ENCODE measurements around the gene METTL9.

Gene METTL9

DNA sequence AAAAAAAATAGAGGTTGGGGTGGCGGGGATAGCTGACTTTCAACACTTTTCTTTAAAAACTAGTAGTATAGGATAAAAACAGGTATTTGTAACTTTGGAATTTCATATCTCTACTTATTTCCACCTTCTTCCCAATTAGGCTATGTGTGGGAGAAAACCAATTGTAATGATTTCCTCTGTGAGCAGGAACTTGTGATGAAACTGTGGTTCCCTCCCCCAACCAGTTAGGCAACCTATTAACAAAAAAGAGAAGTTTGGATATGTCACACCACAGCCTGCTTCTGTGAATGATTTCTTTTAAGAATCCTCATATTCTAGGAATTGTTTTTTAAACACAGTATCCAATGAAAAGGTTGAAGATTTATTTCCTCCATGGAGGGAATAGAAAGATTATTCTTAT is 51.1 kb downstream of the METTL9 start:
- Histone ChIP-seq H3K9ac (peak overlapping the region in 9 of 11 experiments; percentile 52 to 85 (median 68); a peak in 16 of 22 replicates), H4K20me1 (peaks cover 0 to 43% (median 14%) of the 10 kb centered on the region in 11 experiments; a peak in 10 of 22 replicates), H3K9me3 (replicated peaks in 1 of 11) (peaks cover 0 to 28% (median 0%) of the 10 kb centered on the region in 11 experiments; a peak in 7 of 22 replicates), H3K27ac (peak overlapping the region; percentile 70 to 93 (median 86)), H3K4me1 (peaks cover 72 to 100% (median 94%) of the 10 kb centered on the region in 10 experiments), H3K4me2 (peak overlapping the region in 10 of 11 experiments; percentile 50 to 99 (median 87)), H3K27me3 (no peaks in the 10 kb centered on the region), H3K4me3 (peak overlapping the region in 4 of 10 experiments; percentile 12 to 61 (median 58); a peak in 6 of 20 replicates), H3K36me3 (peaks cover 32 to 93% (median 78%) of the 10 kb centered on the region in 11 experiments)
- TF ChIP-seq Cebpa-rat (IDR thresholded peaks at IDR 0.05) = peak in 7 of 11 experiments; percentile 51 to 96 (median 78); a peak in 10 of 22 replicates

DNA sequence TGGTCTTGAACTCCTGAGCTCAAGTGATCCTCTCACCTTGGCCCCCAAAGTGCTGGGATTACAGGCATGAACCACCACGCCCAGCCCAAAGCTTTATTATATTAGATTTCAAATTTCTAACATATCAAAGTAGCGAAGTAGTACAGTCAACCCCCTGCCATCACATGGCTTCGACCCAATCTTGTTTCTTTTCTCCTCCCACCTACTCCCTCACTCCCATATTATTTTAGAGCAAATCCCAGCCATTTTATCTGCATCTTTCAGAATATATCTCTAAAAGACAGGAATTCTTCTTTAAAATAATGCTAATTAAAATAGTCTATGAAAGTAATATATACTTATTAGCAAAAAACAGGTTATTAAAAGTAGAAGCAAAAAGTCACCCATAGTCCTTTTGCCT is 52.1 kb downstream of the METTL9 start:
- no peaks in the 10 kb centered on the region for H3K27me3 ChIP-seq
- peak overlapping the region in 6 of 10 experiments; percentile 6 to 61 (median 47); a peak in 8 of 20 replicates for H3K4me3 ChIP-seq
- H3K27ac ChIP-seq = peak overlapping the region; percentile 70 to 93 (median 86)
- TF ChIP-seq Cebpa-rat (IDR thresholded peaks at IDR 0.05) = no peak
- H3K9me3 ChIP-seq (replicated peaks in 1 of 11) = peaks cover 0 to 28% (median 0%) of the 10 kb centered on the region in 11 experiments; a peak in 7 of 22 replicates
- H3K4me1 ChIP-seq = peaks cover 72 to 100% (median 94%) of the 10 kb centered on the region in 10 experiments
- peaks cover 0 to 43% (median 8%) of the 10 kb centered on the region in 11 experiments; a peak in 10 of 22 replicates for H4K20me1 ChIP-seq
- H3K4me2 ChIP-seq = peak overlapping the region in 10 of 11 experiments; percentile 50 to 99 (median 87); a peak in 18 of 22 replicates
- peaks cover 41 to 95% (median 84%) of the 10 kb centered on the region in 11 experiments for H3K36me3 ChIP-seq
- peak overlapping the region in 9 of 11 experiments; percentile 50 to 85 (median 68); a peak in 15 of 22 replicates for H3K9ac ChIP-seq

DNA sequence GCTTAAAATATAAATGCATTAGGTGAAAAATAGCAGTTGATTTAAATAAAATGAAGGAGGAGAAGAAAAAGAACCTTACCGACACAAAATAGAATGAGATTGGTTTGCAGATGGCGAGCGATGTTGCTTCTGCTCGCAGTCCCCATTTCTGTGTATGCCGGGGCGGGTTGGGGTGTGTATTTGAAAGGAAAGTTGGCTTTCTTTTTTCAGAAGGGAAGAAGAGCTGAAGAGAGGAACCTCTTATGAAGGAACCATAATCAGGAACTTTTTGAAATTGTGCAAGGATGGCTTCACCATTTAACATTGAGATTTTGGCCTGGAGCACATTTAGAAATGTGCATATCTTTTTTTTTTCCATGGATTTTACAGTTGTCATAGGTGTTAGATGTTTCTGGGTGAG is 53.1 kb downstream of the METTL9 start, which contains the start of gene IGSF6:
Gene IGSF6 (minus strand): TSS at position 156 of the 400 bp plus-strand sequence. CDS start 10 bp downstream, at position 146.
- H3K4me2 ChIP-seq = peak within 1 kb of the TSS; percentile 6 to 99 (median 84); a peak in 20 of 22 replicates
- peaks cover 0 to 28% (median 0%) of the 10 kb centered on the region in 11 experiments; a peak in 7 of 22 replicates for H3K9me3 ChIP-seq (replicated peaks in 1 of 11)
- H3K4me3 ChIP-seq = peak within 1 kb of the TSS in 4 of 10 experiments; percentile 43 to 61 (median 55); a peak in 9 of 20 replicates
- H3K27me3 ChIP-seq = no peaks in the 10 kb centered on the region
- peaks cover 0 to 37% (median 9%) of the 10 kb centered on the region in 11 experiments; a peak in 11 of 22 replicates for H4K20me1 ChIP-seq
- H3K27ac ChIP-seq = peak within 1 kb of the TSS; percentile 70 to 93 (median 86)
- no peak; a peak in 1 of 22 replicates for TF ChIP-seq Cebpa-rat (IDR thresholded peaks at IDR 0.05)
- peaks cover 72 to 100% (median 94%) of the 10 kb centered on the region in 10 experiments for H3K4me1 ChIP-seq
- peak within 1 kb of the TSS in 9 of 11 experiments; percentile 50 to 85 (median 68); a peak in 16 of 22 replicates for H3K9ac ChIP-seq
- peaks cover 41 to 92% (median 79%) of the 10 kb centered on the region in 11 experiments for H3K36me3 ChIP-seq

DNA sequence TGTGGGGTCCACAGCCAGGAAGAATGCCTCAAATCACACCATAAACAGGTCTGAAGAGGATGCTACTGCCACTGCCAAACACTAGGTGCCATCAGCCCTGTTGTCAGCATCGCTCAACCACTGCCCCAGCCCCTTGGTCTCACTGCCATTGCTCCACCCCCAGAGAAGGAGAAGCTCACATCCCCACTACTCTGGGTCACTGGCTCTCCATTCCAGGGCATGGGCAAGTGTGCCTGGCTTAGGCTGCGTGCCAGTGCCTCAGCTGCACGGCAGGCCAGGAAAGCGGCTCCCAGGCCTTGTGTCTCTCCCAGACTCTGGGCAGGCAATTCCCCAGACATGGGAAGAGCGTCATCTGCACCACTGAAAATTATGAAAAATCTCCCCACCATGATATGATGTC is 54.2 kb downstream of the METTL9 start:
- TF ChIP-seq Cebpa-rat (IDR thresholded peaks at IDR 0.05) = no peak
- H3K9me3 ChIP-seq (replicated peaks in 1 of 11) = peaks cover 0 to 23% (median 3%) of the 10 kb centered on the region in 11 experiments; a peak in 9 of 22 replicates
- H3K27me3 ChIP-seq = no peaks in the 10 kb centered on the region
- H3K4me1 ChIP-seq = peaks cover 76 to 100% (median 94%) of the 10 kb centered on the region in 10 experiments
- peaks cover 41 to 92% (median 79%) of the 10 kb centered on the region in 11 experiments for H3K36me3 ChIP-seq
- peaks cover 0 to 37% (median 8%) of the 10 kb centered on the region in 11 experiments; a peak in 11 of 22 replicates for H4K20me1 ChIP-seq
- peak overlapping the region in 10 of 11 experiments; percentile 34 to 93 (median 86); a peak in 19 of 22 replicates for H3K27ac ChIP-seq
- H3K4me2 ChIP-seq = peak overlapping the region; percentile 6 to 99 (median 81); a peak in 20 of 22 replicates
- H3K9ac ChIP-seq = peak overlapping the region in 7 of 11 experiments; percentile 8 to 85 (median 48); a peak in 12 of 22 replicates
- H3K4me3 ChIP-seq = peak overlapping the region in 4 of 10 experiments; percentile 38 to 61 (median 55); a peak in 6 of 20 replicates

DNA sequence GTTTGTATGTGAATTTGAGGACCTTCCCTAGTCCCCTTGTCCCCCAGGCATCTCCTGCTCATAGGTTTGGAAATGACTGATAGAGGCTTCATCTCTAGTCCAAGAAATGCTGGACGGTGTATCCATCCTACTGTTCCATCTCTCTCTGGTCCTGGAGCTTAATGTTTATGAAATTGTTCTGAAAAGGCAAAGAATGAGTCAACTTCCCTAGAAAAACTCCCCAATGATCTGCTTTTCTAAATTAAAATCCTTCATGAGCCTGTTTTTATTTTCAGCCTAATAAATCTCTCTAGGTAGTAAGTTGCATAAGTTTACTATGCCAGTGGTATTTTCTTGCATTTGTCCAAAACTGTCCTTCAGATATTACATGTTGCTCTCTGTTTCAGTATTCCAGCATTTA is 55.1 kb downstream of the METTL9 start:
- no peaks in the 10 kb centered on the region for H3K27me3 ChIP-seq
- peaks cover 0 to 37% (median 8%) of the 10 kb centered on the region in 11 experiments; a peak in 10 of 22 replicates for H4K20me1 ChIP-seq
- TF ChIP-seq Cebpa-rat (IDR thresholded peaks at IDR 0.05) = no peak
- peaks cover 0 to 14% (median 5%) of the 10 kb centered on the region in 11 experiments; a peak in 9 of 22 replicates for H3K9me3 ChIP-seq (replicated peaks in 1 of 11)
- H3K4me2 ChIP-seq = peak overlapping the region in 7 of 11 experiments; percentile 81 to 99 (median 92); a peak in 15 of 22 replicates
- peaks cover 78 to 100% (median 94%) of the 10 kb centered on the region in 10 experiments for H3K4me1 ChIP-seq
- peak overlapping the region in 9 of 11 experiments; percentile 35 to 93 (median 86); a peak in 15 of 22 replicates for H3K27ac ChIP-seq
- H3K4me3 ChIP-seq = no peak overlapping the region; a peak in 1 of 20 replicates
- peak overlapping the region in 5 of 11 experiments; percentile 45 to 82 (median 64); a peak in 7 of 22 replicates for H3K9ac ChIP-seq
- H3K36me3 ChIP-seq = peaks cover 34 to 92% (median 74%) of the 10 kb centered on the region in 11 experiments

DNA sequence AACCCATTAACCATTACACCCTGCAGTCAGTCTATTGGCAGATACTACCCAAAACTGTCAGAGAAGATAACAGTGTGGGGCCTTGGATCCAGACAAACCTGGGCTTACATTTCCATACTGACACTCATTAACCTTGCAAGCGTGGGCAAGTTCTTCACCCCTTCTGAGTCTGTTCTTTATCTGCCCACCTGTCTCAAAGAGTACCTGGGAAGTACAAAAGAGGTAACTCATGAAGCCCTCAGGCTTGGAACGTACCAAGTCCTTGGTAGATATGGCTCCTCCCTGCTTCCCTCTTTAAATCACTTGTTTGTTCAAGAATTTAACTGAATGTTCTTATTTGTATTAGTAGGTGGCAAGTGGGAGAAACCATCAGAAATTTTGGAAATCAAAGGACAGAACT is 55.5 kb downstream of the METTL9 start:
- Histone ChIP-seq H3K27me3 (no peaks in the 10 kb centered on the region), H3K4me3 (no peak overlapping the region; a peak in 1 of 20 replicates), H3K9me3 (replicated peaks in 1 of 11) (peaks cover 0 to 10% (median 2%) of the 10 kb centered on the region in 11 experiments; a peak in 9 of 22 replicates), H3K4me1 (peaks cover 78 to 100% (median 94%) of the 10 kb centered on the region in 10 experiments), H4K20me1 (peaks cover 0 to 34% (median 8%) of the 10 kb centered on the region in 11 experiments; a peak in 10 of 22 replicates), H3K4me2 (peak overlapping the region in 8 of 11 experiments; percentile 2 to 99 (median 86); a peak in 15 of 22 replicates), H3K27ac (peak overlapping the region in 9 of 11 experiments; percentile 35 to 93 (median 86); a peak in 15 of 22 replicates), H3K36me3 (peaks cover 30 to 92% (median 70%) of the 10 kb centered on the region in 11 experiments), H3K9ac (peak overlapping the region in 5 of 11 experiments; percentile 35 to 82 (median 64); a peak in 6 of 22 replicates)
- no peak for TF ChIP-seq Cebpa-rat (IDR thresholded peaks at IDR 0.05)

DNA sequence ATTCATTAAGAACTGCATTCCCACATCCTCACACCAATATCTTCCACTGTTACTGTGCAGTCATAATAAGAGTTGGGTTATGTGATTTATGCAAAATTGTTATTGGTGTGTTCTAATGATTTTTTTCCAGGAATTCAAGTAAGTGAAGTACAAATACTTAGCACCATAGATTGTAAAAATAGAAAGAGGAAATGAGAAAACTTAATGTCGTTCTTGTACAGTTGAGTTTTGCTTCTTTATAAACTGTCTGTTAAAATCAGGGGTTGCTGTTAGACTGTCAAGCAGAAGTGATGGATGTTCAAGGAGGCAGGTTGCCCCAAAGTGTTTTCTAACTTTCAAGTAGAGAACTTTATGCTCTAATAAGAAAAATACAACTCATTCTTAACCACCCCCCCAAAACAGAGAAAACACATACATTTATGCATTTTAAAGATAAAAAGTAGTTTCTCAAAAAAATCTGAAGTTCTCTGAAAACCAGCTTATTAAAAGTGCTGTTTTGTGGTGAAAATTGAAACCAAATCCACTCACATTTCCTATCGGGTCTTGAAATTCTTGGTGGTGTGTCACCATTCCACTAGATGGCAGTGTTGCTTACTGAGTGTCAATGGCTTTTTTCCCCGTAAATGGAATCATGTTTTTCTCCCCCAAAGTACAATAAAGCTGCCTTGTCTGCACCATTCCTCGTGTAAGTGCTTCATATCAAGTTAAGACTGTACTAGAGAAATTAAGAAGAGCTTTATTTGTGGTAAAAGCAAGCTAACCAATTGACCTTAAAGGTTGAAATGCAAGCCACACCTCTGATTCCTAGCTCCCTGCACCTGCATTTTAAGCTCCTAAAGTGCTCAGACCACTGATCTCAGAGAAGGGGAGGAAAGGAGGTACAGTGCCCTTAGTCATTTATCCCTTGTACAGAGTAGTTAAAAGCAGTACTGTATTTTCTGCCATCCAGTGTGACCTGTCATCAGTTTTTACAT is 57.7 kb downstream of the METTL9 start:
- Histone ChIP-seq H3K27ac (peak overlapping the region; percentile 38 to 93 (median 82); a peak in 20 of 22 replicates), H3K4me2 (peak overlapping the region; percentile 73 to 99 (median 83)), H3K36me3 (peaks cover 24 to 86% (median 64%) of the 10 kb centered on the region in 11 experiments), H3K9ac (peak overlapping the region; percentile 6 to 75 (median 53); a peak in 19 of 22 replicates), H3K4me1 (peaks cover 84 to 100% (median 97%) of the 10 kb centered on the region in 10 experiments), H3K4me3 (peak overlapping the region in 5 of 10 experiments; percentile 6 to 20 (median 12); a peak in 4 of 20 replicates), H3K9me3 (replicated peaks in 1 of 11) (peaks cover 0 to 5% (median 0%) of the 10 kb centered on the region in 11 experiments; a peak in 2 of 22 replicates), H4K20me1 (peaks cover 0 to 32% (median 12%) of the 10 kb centered on the region in 11 experiments; a peak in 11 of 22 replicates), H3K27me3 (peaks cover 0 to 18% (median 0%) of the 10 kb centered on the region in 11 experiments; a peak in 4 of 22 replicates)
- no peak for TF ChIP-seq Cebpa-rat (IDR thresholded peaks at IDR 0.05)
